Thoracic aorta (tissue), 2 donors: Measurements from ENCODE around the gene SEPTIN14. TPM values are rescaled to one million over a fixed set of nuclear protein-coding genes. Genes with fewer than 3 reads are reported as not detected.
"Not testable (repeated sequence)": the region's sequence is repeated elsewhere in the genome, so short reads cannot be mapped to it uniquely, and the experiment has no call there.

Source experiments
- ATAC-seq: fragments of 150-250 bp; one replicate; pipeline ENCODE4 v1.8.0; 2017; ENCODE audit warnings: low read depth; ENCODE audit not compliant: insufficient number of reproducible peaks, low FRiP score
- DNase-seq: peaks from one replicate; pipeline ENCODE4 v3.0.0-alpha.2; 2020; ENCODE audit warnings: low spot score
- H3K27ac ChIP-seq, 2 donors: fragments of 200-600 bp; sonication (generic); 1 replicate in 1 of 2; 2 replicates in 1 of 2; pipeline ENCODE4 v1.5.1; 2016; ENCODE audit warnings: mild to moderate bottlenecking in 2 of 2, moderate library complexity in 2 of 2
- H3K27me3 ChIP-seq: fragments of 200-600 bp; sonication (generic); replicated peaks from 2 replicates; pipeline ENCODE4 v1.6.0; 2016; ENCODE audit warnings: mild to moderate bottlenecking; ENCODE audit not compliant: insufficient read depth
- H3K36me3 ChIP-seq: fragments of 200-600 bp; sonication (generic); one replicate; pipeline ENCODE4 v1.5.1; 2016
- H3K4me1 ChIP-seq, 2 donors: fragments of 200-600 bp; sonication (generic); 1 replicate in 1 of 2; 2 replicates in 1 of 2; pipeline versions ENCODE4 v1.5.1 to v1.6.0; 2016; ENCODE audit warnings: low read depth in 2 of 2, mild to moderate bottlenecking in 1 of 2; ENCODE audit not compliant: control insufficient read depth in 1 of 2
- H3K4me3 ChIP-seq: fragments of 200-600 bp; sonication (generic); 2 replicates; pipeline ENCODE4 v1.5.1; 2016; ENCODE audit warnings: mild to moderate bottlenecking
- H3K9me3 ChIP-seq: fragments of 200-600 bp; sonication (generic); 2 replicates; pipeline ENCODE4 v1.5.1; 2016
- CTCF ChIP-seq: fragments of 200-600 bp; sonication (generic); IDR thresholded peaks from one replicate; pipeline ENCODE4 v1.5.1; 2019; ENCODE audit warnings: antibody characterized with exemption
- total RNA-seq, 2 donors: library from RNA; depleted of rRNA; stranded (reverse); fragments of >200 nt; gene quantifications; one replicate each; pipeline versions ENCODE4 v1.1.0 to v1.2.3, GENCODE V29; 2016

SEPTIN14 gene
- total RNA-seq, result not detected

GRCh38 chr7:55862652-55863051 lies at the start of gene SEPTIN14:
Gene SEPTIN14, minus strand, starts transcription at chr7:55862752. Its CDS starts 756 bp downstream, at chr7:55861996.
- not testable (repeated sequence) for H3K27ac ChIP-seq, H3K36me3 ChIP-seq, H3K4me3 ChIP-seq, DNase-seq, H3K4me1 ChIP-seq, H3K9me3 ChIP-seq, ATAC-seq, H3K27me3 ChIP-seq

GRCh38 chr7:55903985-55904759 lies 41.6 kb upstream of the SEPTIN14 start:
- H3K27ac ChIP-seq, result no peak overlapping the region
- no peak for ATAC-seq
- no peak for DNase-seq

GRCh38 chr7:55901059-55901458 lies 38.5 kb upstream of the SEPTIN14 start:
- not testable (repeated sequence) for H3K27ac ChIP-seq, H3K4me3 ChIP-seq, H3K36me3 ChIP-seq, H3K27me3 ChIP-seq, DNase-seq, H3K9me3 ChIP-seq, H3K4me1 ChIP-seq, ATAC-seq

More at GRCh38 chr7:55903985-55904759, 41.6 kb upstream of the SEPTIN14 start:
- TF ChIP-seq CTCF, result no peak
- no peaks in the 10 kb centered on the region for H3K4me1 ChIP-seq
- H3K36me3 ChIP-seq, result peaks cover 4% of the 10 kb centered on the region
- H3K9me3 ChIP-seq, result no peaks in the 10 kb centered on the region
- H3K4me3 ChIP-seq, result no peak overlapping the region
- no peaks in the 10 kb centered on the region for H3K27me3 ChIP-seq

GRCh38 chr7:55898287-55898686 lies 35.7 kb upstream of the SEPTIN14 start:
- ATAC-seq (no peak), DNase-seq (no peak)
- Histone ChIP-seq H3K36me3 (peaks cover 4% of the 10 kb centered on the region), H3K9me3 (no peaks in the 10 kb centered on the region), H3K4me1 (no peaks in the 10 kb centered on the region), H3K27me3 (no peaks in the 10 kb centered on the region), H3K27ac (no peak overlapping the region), H3K4me3 (no peak overlapping the region)
- no peak for TF ChIP-seq CTCF

- Histone ChIP-seq H3K27ac (no peak overlapping the region), H3K27me3 (no peaks in the 10 kb centered on the region), H3K4me3 (no peak overlapping the region), H3K4me1 (no peaks in the 10 kb centered on the region), H3K36me3 (no peaks in the 10 kb centered on the region), H3K9me3 (no peaks in the 10 kb centered on the region)
- no peak for TF ChIP-seq CTCF
- DNase-seq (no peak), ATAC-seq (no peak)
Measured at GRCh38 chr7:55895021-55895420, 32.5 kb upstream of the SEPTIN14 start.

DNA sequence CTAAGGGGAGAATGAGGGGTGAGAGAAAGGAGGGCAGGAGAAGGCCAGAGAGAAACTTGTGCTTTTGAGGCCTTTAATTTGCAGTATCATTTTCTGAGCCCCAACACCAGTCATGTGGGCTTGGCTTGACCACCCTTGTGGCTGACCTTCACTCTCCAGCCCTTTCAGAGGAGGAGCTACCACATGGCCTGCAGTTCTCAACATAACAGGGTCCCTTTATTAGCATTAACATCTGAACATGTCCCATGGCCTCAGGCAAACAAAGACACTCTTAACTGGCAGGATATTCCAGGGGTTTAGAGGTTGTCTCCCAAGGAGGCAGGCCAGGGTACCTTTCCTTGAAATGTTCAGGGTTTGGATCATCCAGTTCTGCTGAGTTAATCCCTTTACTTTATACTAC lies 31.4 kb upstream of the SEPTIN14 start:
- TF ChIP-seq CTCF, result no peak
- H3K9me3 ChIP-seq, result no peaks in the 10 kb centered on the region
- H3K36me3 ChIP-seq, result no peaks in the 10 kb centered on the region
- H3K27me3 ChIP-seq, result no peaks in the 10 kb centered on the region
- no peak for DNase-seq
- ATAC-seq, result no peak
- no peaks in the 10 kb centered on the region for H3K4me1 ChIP-seq
- H3K4me3 ChIP-seq, result no peak overlapping the region
- no peak overlapping the region for H3K27ac ChIP-seq

DNA sequence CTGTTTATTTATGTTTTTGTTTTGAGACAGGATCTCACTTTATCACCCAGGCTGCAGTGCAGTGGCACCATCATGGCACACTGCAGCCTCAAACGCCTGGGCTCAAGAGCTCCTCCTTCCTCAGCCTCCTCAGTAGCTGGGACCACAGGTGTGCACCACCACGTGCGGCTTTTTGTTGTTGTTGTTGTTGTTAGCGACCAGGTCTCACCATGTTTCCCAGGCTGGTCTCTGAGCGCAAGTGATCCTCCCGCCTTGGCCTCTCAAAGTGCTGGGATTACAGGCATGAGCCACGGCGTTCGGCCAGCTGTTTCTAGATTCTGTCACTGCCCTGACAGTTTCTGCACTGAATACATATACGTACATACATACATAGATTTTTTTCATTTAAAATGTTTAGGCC lies 25.8 kb upstream of the SEPTIN14 start:
- H3K36me3 ChIP-seq, DNase-seq, H3K9me3 ChIP-seq, H3K27ac ChIP-seq, ATAC-seq, H3K27me3 ChIP-seq, H3K4me1 ChIP-seq: not testable (repeated sequence)
- peak overlapping the region; percentile 77 for H3K4me3 ChIP-seq
